ENCODE data around the gene BRAT1.
"Not testable (repeated sequence)": the region's sequence is repeated elsewhere in the genome, so short reads cannot be mapped to it uniquely, and the experiment has no call there.

BRAT1 gene

GRCh38 chr7:2583798-2584580 is 28.7 kb upstream of the BRAT1 start:
- no peak for DNase-seq

DNA sequence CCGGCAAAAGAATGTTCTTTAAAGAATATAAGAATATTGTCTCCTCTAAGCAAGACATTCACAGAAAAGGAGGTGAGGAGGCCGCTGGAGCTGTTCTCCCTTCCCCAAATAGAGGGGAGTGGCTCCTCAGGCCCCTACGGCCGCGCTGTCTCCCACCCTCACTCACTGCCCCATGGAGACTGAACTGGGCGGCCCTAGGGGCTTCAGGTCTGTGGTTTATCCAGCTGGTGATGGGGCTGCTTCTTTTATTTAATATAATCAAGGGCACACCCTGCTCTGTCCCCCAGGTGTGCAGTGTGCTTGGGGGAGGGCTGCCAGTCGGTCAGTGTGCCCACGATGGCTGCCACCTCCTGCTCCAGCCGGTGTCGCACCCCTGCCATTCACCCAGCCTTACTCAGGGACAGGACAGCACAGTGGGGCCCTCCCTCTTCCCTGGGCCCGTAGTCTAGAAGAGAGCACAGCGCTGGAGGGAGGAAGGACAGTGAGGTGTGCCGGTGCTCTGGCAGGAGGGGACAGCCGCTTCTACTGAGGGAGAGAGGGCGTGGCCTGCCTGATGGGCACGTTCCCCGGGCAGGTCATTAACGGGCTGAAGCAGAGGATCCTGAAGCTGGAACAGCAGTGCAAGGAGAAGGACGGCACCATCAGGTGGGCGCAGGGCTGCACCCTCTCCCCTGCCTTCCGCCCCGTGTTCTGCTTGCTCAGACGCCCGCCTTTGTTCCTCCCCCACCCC is 26.8 kb upstream of the BRAT1 start:
- no peak for DNase-seq

- DNase-seq: no peak
These were observed 25.3 kb upstream of the BRAT1 start for GRCh38 chr7:2580636-2581035.

DNA sequence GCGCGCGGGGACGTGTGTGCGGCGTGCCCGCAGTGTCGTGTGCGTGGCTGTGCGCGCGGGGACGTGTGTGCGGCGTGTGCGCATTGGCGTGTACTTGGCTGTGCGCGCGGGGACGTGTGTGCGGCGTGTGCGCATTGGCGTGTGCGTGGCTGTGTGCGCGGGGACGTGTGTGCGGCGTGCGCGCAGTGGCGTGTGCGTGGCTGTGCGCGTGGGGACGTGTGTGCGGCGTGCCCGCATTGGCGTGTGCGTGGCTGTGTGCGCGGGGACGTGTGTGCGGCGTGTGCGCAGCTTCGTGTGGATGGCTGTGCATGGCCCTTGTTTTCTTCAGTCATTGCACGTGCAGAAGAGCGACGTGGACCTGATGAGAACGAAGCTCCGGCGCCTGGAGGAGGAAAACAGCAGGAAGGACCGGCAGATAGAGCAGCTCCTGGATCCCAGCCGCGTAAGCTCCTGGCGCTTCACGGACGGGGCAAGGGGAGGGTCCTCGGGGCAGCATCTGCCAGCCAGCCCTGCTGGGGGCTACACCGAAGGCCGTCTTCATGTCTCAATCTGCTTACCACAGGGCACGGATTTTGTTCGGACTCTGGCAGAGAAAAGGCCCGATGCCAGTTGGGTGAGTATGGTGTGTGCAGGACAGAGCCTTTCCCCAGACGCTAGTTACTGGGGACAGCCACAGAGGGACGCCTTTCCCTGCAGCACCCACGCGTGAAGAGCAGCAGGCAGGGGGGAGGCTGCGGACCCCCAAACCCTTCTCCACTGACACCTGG is 22.8 kb upstream of the BRAT1 start:
- no peak for DNase-seq

DNA sequence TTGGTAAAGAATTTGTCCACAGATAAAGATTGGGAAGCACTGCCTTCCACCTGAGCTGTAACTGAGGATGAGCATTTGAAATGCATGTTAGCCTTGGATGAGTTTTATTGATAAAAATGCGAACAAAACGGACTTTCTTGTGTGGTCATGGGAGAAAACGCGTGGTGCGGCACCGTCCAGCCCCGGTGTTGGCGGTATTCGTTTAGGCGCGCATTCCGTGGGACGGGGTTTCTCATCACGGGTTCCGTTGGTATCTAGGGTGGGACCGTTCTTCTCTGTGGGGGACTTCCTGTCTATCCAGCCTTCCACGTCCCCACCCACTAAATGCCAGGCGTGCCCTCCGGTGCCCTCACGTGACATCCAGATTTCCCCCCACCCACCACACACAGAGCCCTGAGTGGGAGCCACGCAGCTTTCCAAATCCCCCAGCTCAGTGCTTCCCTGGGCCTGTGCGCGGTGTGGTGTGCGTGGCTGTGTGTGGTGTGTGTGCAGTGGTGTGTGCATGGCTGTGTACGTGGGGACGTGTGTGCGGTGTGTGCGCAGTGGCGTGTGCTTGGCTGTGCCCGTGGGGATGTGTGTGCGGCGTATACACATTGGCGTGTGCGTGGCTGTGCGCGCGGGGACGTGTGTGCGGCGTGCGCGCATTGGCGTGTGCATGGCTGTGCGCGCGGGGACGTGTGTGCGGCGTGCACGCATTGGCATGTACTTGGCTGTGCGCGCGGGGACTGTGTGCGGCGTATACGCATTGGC is 21.6 kb upstream of the BRAT1 start:
- DNase-seq: no peak

DNA sequence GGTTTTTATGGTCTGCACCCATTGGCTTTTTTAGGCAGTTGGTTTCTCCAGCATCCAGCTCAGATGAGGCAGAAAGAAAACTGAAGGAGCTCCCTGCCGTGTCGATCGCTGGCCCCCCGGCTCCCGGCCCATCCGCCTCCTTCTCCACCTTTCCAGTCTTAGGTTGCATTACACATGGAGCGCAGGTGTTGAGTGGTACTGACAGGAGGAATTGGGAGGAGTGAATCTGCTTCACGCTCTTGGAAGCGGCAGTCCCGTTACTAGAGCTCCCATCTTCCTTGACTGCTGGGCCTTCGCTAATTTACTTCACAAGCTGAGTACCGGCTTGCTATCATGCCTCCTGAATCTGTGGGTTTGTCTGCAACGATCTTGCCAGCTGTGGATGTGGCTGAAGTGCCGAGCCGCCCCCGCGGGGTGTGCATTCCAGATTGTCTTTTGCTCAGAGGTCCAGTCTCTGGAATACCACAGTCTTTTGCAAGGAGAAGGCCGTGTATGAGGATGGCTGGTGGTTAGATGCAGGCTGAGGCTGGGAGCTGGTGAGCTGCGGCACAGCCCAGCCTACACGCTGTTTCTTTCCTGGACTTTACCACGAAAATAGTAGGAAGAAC is 20.5 kb upstream of the BRAT1 start:
- no peak for DNase-seq

DNA sequence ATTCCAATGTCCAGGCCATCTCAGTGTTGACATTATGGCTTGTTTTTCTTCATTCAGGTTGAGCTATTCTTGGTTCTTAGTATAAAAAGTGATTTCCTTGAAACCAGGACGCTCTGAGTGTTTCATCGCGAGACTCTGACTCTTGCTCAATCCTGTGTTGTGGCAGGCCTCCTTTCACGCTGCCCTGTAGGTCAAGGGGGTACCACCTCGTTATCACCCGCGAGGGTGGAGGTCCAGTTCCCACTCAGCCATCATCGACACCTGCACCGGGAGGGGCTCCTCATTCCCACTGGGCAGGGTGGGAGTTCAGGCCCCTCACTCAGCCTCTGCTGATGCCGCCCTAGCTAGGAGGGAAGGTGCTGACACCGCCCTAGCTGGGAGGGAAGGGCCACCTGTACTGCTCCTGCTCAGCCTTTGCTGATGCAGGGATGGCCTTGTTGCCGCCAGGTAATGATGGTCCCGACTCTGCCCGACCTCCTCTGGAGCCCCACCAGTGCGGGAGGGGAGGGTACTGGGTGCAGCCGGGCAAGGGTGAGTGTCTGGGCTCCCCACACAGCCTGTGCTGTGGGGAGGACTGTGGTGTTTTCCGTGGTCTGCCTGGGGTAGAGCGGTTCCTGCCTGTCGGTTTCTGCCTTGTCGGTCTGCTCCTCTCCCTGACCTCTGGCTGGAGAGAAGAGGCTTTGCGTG is 19.9 kb upstream of the BRAT1 start:
- no peak for DNase-seq

DNA sequence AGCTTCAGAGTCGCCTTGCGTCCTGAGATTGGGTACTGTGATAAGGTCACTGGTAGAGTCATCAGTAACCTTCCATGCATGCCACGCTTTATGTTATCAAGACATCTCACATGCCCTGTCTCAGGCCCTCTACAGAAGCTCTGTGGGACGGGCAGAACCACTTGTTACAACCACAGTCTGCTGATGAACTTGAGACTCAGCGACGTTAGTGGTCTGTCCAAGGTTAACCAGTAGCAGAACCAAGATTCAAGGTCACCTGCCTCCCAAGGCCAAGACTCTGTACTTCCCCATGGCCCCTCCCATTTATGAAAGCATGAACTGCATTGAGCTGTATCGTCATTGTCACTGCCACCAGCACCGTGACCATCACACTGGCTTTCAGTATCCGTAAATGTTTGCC is 18.4 kb upstream of the BRAT1 start:
- no peak for DNase-seq

DNA sequence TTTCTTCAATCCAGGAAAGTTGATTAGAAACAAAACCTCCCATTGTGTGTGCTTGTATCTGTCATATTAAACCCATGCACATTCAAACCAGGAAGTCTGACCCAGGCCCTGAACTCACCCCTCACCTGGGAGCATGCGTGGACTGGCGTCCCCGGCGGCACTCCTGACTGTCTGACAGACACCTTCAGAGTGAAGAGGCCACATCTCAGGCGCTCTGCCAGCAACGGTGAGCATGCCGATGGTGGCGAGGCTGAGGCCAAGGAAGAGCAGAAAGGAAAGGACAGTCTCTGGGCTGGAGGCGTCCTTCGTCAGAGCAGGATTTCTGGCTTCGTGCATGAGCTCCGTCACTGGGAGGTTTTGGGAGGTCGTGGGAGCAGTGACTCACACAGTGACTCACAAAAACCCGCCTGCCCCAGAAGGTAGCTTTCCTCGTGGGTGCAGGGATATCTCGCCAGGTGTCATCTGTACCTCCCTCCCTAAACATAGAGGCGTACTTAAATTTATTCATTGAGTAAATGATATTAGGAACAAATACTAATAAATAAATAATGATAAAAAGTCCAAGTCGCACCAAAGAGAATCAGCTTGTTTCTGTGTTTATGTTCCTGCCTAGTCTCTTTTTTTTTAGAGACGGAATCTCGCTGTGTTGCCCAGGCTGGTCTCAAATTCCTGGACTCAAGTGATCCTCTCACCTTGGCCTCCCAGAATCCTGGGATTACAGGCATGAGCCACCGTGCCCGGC is 16.9 kb upstream of the BRAT1 start:
- no peak for DNase-seq

DNA sequence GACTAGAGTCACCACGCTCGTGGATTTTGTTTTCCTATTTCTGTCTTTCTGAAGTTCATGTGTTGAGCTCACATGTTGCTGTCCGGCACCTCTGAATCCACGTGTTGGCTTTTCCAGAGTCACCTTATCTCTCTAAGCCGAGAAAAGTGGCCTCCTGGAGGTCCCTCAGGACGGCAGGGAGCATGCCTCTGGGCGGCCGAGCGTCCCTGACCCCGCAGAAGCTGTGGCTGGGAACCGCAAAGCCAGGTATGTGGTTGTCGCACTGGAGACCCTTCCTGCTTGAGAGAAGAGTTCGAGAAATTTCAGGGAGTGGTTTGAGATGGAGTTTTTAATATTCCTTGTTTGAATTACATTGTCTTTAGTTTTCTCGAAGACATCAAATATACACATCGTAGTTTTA is 16.1 kb upstream of the BRAT1 start:
- no peak for DNase-seq

- DNase-seq: no peak
These were observed 14.7 kb upstream of the BRAT1 start for GRCh38 chr7:2570021-2570420.

- DNase-seq: no peak
These were observed 14.1 kb upstream of the BRAT1 start for GRCh38 chr7:2569421-2569820.

- DNase-seq: no peak
These were observed 13.3 kb upstream of the BRAT1 start for GRCh38 chr7:2568521-2569223.

DNA sequence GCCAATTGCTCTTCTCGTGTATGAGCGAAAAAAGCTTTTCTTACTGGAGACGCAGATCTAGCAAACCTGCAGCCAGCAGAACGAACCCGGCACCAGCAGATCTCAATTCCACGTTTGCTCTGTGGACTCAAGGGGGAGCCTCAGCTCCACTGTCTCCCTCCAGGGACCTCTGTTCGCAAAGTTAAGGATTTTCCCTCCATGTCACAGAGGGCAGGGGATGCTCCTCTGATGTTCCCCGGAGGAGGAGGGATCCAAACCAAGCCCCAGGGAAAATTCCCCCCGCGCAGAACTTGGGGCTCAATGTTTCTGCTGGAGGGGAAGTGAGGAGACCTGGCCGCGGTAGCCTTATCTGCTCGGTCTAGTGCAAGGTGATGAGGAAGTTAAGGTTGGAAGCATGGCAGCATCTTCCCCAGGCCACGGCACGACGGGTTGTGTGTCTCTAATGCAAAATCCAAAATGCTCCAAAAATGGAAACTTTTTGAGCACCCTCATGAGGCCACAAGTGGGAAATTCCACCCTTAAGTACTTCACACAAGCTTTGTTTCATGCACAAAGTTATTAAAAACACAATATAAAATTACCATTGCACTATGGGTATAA is 12.5 kb upstream of the BRAT1 start:
- DNase-seq: peak; percentile 53

GRCh38 chr7:2566890-2567678 is 11.8 kb upstream of the BRAT1 start:
- DNase-seq: no peak

- no peak for DNase-seq
These were observed 11.1 kb upstream of the BRAT1 start for GRCh38 chr7:2566348-2566889.

DNA sequence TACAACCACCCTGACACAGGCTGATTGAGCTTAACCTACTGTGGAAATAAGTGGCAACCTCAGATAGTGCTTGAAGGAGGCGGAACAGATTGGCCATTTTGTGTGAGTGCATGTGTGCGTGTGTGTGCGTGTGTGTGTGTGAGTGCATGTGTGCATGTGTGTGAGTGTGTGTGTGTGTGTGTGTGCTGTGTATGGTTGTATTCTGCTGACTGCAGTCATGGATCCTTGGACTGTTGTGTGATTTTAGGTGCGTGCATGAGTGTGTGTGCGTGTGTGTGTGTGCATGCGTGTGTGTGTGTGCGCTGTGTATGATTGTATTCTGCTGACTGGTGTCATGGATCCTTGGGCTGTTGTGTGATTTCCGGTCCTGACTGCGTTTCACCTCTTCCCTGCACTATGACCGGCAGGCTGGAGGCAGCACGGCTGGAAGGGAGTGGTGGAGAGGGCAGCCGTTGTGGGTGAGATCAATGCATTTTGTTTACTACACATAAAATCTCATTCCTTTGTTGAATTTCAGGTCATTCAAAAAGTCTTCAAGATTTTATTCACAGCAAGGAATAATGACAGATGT is 9.7 kb upstream of the BRAT1 start:
- DNase-seq: no peak

- not testable (repeated sequence) for DNase-seq
These were observed 8.6 kb upstream of the BRAT1 start for GRCh38 chr7:2563955-2564354.
